Hepatocyte (in vitro differentiated cells): Measurements from ENCODE around the gene RASA3.

Source experiments
- EZH2 ChIP-seq: fragments of 200-600 bp; sonication (generic); IDR thresholded peaks from 2 replicates; pipeline ENCODE4 v1.6.1; 2016; ENCODE audit warnings: antibody characterized with exemption, mild to moderate bottlenecking, borderline replicate concordance
- EZH2phosphoT487 ChIP-seq: fragments of 200-600 bp; sonication (generic); IDR thresholded peaks from one replicate; pipeline ENCODE4 v1.6.1; 2018; ENCODE audit warnings: antibody characterized with exemption, mild to moderate bottlenecking, low read depth, moderate library complexity; ENCODE audit not compliant: unreplicated experiment, severe bottlenecking
- TF ChIP-seq, protein P1 (sequence below): fragments of 200-600 bp; sonication (generic); IDR thresholded peaks from 2 replicates; pipeline ENCODE4 v1.5.1; 2016; ENCODE audit warnings: antibody characterized with exemption, mild to moderate bottlenecking; ENCODE audit not compliant: poor library complexity

- no peak for TF ChIP-seq EZH2
- TF ChIP-seq, protein P1, sequence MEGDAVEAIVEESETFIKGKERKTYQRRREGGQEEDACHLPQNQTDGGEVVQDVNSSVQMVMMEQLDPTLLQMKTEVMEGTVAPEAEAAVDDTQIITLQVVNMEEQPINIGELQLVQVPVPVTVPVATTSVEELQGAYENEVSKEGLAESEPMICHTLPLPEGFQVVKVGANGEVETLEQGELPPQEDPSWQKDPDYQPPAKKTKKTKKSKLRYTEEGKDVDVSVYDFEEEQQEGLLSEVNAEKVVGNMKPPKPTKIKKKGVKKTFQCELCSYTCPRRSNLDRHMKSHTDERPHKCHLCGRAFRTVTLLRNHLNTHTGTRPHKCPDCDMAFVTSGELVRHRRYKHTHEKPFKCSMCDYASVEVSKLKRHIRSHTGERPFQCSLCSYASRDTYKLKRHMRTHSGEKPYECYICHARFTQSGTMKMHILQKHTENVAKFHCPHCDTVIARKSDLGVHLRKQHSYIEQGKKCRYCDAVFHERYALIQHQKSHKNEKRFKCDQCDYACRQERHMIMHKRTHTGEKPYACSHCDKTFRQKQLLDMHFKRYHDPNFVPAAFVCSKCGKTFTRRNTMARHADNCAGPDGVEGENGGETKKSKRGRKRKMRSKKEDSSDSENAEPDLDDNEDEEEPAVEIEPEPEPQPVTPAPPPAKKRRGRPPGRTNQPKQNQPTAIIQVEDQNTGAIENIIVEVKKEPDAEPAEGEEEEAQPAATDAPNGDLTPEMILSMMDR: no peak
- no peak for TF ChIP-seq EZH2phosphoT487
Measured at GRCh38 chr13:113964251-113964995, 168.0 kb downstream of the RASA3 start.
